ENCODE measurements around the gene FGD2.

The FGD2 gene, protein sequence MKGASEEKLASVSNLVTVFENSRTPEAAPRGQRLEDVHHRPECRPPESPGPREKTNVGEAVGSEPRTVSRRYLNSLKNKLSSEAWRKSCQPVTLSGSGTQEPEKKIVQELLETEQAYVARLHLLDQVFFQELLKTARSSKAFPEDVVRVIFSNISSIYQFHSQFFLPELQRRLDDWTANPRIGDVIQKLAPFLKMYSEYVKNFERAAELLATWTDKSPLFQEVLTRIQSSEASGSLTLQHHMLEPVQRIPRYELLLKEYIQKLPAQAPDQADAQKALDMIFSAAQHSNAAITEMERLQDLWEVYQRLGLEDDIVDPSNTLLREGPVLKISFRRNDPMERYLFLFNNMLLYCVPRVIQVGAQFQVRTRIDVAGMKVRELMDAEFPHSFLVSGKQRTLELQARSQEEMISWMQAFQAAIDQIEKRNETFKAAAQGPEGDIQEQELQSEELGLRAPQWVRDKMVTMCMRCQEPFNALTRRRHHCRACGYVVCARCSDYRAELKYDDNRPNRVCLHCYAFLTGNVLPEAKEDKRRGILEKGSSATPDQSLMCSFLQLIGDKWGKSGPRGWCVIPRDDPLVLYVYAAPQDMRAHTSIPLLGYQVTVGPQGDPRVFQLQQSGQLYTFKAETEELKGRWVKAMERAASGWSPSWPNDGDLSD

DNA sequence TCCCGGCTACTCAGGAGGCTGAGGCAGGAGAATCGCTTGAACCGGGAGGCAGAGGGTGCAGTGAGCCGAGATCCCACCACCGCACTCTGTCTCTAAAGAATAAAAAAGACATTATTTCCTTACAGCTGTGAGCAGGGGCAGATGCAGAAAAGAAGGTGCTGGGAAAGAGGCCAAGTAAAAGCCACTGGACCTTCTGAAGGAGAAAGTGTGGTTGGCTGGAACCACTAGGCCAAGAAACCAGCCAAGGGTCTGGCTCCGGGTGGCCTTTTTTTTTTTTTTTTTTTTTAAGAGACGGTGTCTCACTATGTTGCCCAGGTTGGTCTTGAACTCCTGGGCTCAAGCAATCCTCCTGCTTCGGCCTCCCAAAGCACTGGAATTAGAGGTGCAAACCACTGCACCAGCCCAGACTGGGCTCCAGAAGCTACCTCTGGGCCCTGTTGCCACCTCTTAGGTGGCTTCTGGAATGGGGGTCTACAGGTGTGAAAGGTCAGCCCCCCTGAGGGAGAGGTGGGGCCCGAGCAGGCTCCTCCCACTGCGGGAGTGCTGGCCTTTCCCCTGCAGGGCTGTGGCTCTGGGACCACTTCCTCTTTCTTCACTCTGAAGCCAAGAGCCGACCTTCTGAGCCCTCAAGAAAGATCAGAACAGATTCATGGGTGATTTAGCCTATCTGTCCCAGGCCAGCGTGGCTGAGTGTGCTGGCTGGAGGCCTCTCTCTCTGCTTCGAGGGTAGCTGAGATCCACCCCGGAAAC is at the start of gene FGD2:
Gene FGD2, plus strand, starts transcription at position 595 of the 750 bp plus-strand sequence. CDS start 163 bp downstream, outside the sequence.
- TF ChIP-seq, protein P1, sequence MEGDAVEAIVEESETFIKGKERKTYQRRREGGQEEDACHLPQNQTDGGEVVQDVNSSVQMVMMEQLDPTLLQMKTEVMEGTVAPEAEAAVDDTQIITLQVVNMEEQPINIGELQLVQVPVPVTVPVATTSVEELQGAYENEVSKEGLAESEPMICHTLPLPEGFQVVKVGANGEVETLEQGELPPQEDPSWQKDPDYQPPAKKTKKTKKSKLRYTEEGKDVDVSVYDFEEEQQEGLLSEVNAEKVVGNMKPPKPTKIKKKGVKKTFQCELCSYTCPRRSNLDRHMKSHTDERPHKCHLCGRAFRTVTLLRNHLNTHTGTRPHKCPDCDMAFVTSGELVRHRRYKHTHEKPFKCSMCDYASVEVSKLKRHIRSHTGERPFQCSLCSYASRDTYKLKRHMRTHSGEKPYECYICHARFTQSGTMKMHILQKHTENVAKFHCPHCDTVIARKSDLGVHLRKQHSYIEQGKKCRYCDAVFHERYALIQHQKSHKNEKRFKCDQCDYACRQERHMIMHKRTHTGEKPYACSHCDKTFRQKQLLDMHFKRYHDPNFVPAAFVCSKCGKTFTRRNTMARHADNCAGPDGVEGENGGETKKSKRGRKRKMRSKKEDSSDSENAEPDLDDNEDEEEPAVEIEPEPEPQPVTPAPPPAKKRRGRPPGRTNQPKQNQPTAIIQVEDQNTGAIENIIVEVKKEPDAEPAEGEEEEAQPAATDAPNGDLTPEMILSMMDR (IDR thresholded peaks at IDR 0.05; ENCODE audit: insufficient read depth, low read depth, low read length, missing control alignments): no peak

DNA sequence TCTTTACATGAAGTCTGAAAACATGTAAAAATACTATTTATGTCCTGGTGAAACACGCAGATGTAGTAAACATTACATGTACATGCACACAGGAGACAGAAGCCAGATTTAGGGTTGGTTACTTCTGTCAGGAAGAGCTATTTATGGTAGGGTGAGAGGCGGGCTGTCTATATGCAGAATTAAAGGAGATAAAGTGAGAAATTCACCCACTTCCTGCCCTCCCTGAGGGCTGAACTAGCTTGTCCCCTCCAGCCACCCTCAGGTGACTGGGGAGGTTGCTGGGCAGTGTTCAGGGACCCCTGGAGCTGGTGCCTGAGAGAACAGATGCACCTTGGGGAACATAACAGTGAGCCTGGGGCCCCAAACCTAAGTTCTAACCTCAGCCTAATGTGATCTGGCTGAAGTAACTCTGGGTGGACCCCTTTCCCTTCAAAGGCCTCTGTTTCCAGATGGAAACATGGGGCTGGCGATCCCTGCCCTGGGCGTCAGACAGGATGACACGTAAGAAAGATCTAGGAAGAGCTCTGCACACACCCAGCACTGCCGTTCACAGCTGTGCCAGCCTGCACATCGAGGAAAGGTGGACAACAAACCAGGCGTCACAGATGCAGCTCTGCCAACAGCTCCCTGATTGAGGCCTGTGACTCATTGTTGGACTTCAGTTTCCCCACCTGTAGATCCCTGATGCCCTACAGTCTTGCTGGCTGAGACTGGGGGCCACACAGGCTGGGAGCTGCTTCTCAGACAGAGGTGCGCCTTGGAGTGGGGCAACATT is 49.6 kb upstream of the FGD2 start:
- H3K4me3 ChIP-seq (ENCODE audit: low read depth, low read length): no peak overlapping the region
- TF ChIP-seq, protein P1 (IDR thresholded peaks at IDR 0.05; ENCODE audit: insufficient read depth, low read depth, low read length, missing control alignments): no peak
- no peak for DNase-seq (ENCODE audit: low read depth)

More for the DNA sequence above, at the start of gene FGD2:
- peak; percentile 89 for DNase-seq (ENCODE audit: low read depth)
- peak within 1 kb of the TSS; percentile 78 for H3K4me3 ChIP-seq (ENCODE audit: low read depth, low read length)

DNA sequence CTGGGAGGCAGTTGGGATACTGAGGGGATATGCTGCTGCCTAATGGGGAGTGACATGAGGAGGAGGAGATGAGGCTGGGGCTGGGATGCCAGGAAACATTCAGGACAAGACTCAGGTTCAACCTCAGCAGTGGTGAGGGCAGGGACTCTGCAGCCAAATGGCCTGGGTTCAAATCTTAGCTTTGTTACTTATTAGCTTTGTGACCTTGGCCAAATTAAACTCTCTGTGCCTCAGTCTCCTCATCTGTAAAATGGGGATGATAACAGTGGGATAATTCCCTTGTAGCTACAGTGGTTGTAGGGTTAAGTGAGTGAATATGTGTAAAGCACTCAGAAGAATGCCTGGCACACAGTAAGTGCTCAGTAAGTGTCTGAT is 49.0 kb upstream of the FGD2 start:
- DNase-seq (ENCODE audit: low read depth): no peak
- TF ChIP-seq, protein P1 (IDR thresholded peaks at IDR 0.05; ENCODE audit: insufficient read depth, low read depth, low read length, missing control alignments): no peak
- H3K4me3 ChIP-seq (ENCODE audit: low read depth, low read length): no peak overlapping the region

DNA sequence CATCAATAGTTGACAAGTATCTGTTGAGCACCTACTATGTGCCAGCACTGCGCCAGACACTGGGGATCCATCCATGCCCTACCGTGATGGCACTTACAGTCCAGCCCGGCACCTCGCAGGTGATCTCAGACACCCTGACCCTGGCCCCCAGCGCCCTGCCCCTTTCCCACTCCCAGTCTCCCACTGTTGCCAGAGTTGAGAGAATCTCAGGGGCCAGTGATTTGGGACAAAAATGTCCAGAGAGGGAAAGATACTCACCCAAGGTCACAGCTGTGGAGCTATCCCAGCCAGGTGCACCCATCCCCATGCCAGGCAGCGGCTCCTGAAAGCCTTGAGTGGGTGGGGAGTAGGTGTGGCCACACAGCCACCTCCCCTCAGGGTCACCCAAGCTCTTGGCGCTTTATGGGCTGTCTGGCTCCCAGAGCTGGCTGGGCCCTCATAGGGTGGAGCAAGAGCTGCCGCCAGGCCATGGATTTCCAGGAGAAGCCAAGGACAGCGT is 47.6 kb upstream of the FGD2 start:
- H3K4me3 ChIP-seq (ENCODE audit: low read depth, low read length): no peak overlapping the region
- TF ChIP-seq, protein P1 (IDR thresholded peaks at IDR 0.05; ENCODE audit: insufficient read depth, low read depth, low read length, missing control alignments): no peak
- no peak for DNase-seq (ENCODE audit: low read depth)

DNA sequence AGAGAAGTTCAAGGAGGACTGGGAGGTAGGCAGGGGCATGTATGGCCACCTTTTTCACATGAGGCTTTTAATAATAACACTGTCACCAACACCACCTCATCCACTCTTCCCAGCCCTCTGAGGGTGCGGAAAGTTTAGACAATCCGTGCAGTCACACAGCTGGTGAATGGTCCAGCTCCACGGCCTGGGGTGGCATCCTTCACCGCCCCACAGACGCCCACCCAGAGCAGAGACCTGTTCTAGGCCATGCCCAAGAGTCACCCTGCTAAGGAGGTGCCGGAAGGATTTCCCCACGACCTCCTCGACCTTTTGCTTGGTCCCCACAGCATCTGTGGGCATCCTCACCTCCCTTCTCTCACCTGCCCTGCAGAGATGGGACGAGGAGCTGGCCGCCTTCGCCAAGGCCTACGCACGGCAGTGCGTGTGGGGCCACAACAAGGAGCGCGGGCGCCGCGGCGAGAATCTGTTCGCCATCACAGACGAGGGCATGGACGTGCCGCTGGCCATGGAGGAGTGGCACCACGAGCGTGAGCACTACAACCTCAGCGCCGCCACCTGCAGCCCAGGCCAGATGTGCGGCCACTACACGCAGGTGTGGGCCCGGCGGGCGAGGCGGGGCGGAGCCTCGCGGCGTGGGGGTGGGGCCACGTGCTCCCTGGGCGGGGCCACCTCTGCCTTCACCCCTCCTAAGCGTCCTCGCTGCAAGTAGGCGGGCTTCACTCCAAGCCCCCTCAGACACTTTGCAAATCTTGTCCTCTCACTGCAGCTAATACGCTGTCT is 46.5 kb upstream of the FGD2 start:
- no peak overlapping the region for H3K4me3 ChIP-seq (ENCODE audit: low read depth, low read length)
- no peak for DNase-seq (ENCODE audit: low read depth)
- TF ChIP-seq, protein P1 (IDR thresholded peaks at IDR 0.05; ENCODE audit: insufficient read depth, low read depth, low read length, missing control alignments): no peak

All from GM12865 (cell line).